ENCODE results near the gene HBM. TPM values are rescaled to one million over a fixed set of nuclear protein-coding genes. Genes with fewer than 3 reads are reported as not detected.

The HBM gene
- total and polyA plus RNA-seq, 5 donors from 2014 or later: not detected

- DNase-seq (no peak), ATAC-seq (ENCODE audit: low read depth in 2 of 2) (no peak)
- peak overlapping the region in 3 of 4 donors; percentile 31 to 68 (median 46) for H3K4me3 Mint-ChIP-seq
- Histone ChIP-seq H3K36me3 (ENCODE audit: control insufficient read depth, insufficient read depth, low read length) (no peaks in the 10 kb centered on the region), H3K9me3 (ENCODE audit: control insufficient read depth in 2 of 2, low read length in 2 of 2) (no peaks in the 10 kb centered on the region), H3K4me1 (ENCODE audit: control insufficient read depth, insufficient read depth, low read length, poor library complexity, severe bottlenecking) (peaks cover 19% of the 10 kb centered on the region), H3K4me3 (ENCODE audit: low read depth, low read length) (no peak overlapping the region), H3K27me3 (ENCODE audit: control insufficient read depth, insufficient read depth, low read length) (peaks cover 23% of the 10 kb centered on the region), H3K27ac (ENCODE audit: insufficient read depth, low read length, poor library complexity, severe bottlenecking) (no peak overlapping the region)
- peaks cover 0 to 1% (median 0%) of the 10 kb centered on the region in 7 donors for H3K9me3 Mint-ChIP-seq
- H3K27ac Mint-ChIP-seq: no peak overlapping the region
- H3K27me3 Mint-ChIP-seq: peaks cover 52% of the 10 kb centered on the region
- peaks cover 0 to 23% (median 3%) of the 10 kb centered on the region in 4 donors for H3K4me1 Mint-ChIP-seq
- no peaks in the 10 kb centered on the region for H3K36me3 Mint-ChIP-seq
These were observed 11.6 kb downstream of the HBM start for GRCh38 chr16:177394-177822.

- H3K36me3 ChIP-seq (ENCODE audit: control insufficient read depth, insufficient read depth, low read length): no peaks in the 10 kb centered on the region
- DNase-seq (no peak), ATAC-seq (ENCODE audit: low read depth in 2 of 2) (no peak)
- peaks cover 23% of the 10 kb centered on the region for H3K27me3 ChIP-seq (ENCODE audit: control insufficient read depth, insufficient read depth, low read length)
- H3K9me3 ChIP-seq (ENCODE audit: control insufficient read depth in 2 of 2, low read length in 2 of 2): no peaks in the 10 kb centered on the region
- no peak overlapping the region for H3K27ac ChIP-seq (ENCODE audit: insufficient read depth, low read length, poor library complexity, severe bottlenecking)
- H3K9me3 Mint-ChIP-seq: peaks cover 0 to 1% (median 0%) of the 10 kb centered on the region in 7 donors
- H3K4me3 ChIP-seq (ENCODE audit: low read depth, low read length): no peak overlapping the region
- H3K4me1 Mint-ChIP-seq: peaks cover 0 to 23% (median 3%) of the 10 kb centered on the region in 4 donors
- no peak overlapping the region for H3K27ac Mint-ChIP-seq
- H3K4me1 ChIP-seq (ENCODE audit: control insufficient read depth, insufficient read depth, low read length, poor library complexity, severe bottlenecking): peaks cover 19% of the 10 kb centered on the region
- H3K36me3 Mint-ChIP-seq: no peaks in the 10 kb centered on the region
- peaks cover 52% of the 10 kb centered on the region for H3K27me3 Mint-ChIP-seq
- H3K4me3 Mint-ChIP-seq: peak overlapping the region in 1 of 4 donors; percentile 46
These were observed 12.3 kb downstream of the HBM start for GRCh38 chr16:177981-178667.

DNA sequence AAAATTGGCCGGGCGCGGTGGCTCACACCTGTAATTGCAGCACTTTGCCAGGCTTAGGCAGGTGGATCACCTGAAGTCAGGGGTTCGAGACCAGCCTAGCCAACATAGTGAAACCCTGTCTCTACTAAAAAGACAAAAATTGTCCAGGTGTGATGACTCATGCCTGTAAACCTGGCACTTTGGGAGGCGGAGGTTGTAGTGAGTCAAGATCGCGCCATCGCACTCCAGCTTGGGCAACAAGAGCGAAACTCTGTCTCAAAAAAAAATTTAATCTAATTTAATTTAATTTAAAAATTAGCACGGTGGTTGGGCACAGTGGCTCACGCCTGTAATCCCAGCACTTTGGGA lies 12.9 kb downstream of the HBM start:
- Mint-ChIP-seq H3K9me3 (peaks cover 0 to 1% (median 0%) of the 10 kb centered on the region in 7 donors), H3K27me3 (peaks cover 48% of the 10 kb centered on the region), H3K4me3 (no peak overlapping the region), H3K4me1 (peaks cover 0 to 22% (median 3%) of the 10 kb centered on the region in 4 donors), H3K27ac (no peak overlapping the region), H3K36me3 (no peaks in the 10 kb centered on the region)
- no peaks in the 10 kb centered on the region for H3K36me3 ChIP-seq (ENCODE audit: control insufficient read depth, insufficient read depth, low read length)
- H3K9me3 ChIP-seq (ENCODE audit: control insufficient read depth in 2 of 2, low read length in 2 of 2): no peaks in the 10 kb centered on the region
- peaks cover 23% of the 10 kb centered on the region for H3K27me3 ChIP-seq (ENCODE audit: control insufficient read depth, insufficient read depth, low read length)
- H3K4me3 ChIP-seq (ENCODE audit: low read depth, low read length): no peak overlapping the region
- peaks cover 19% of the 10 kb centered on the region for H3K4me1 ChIP-seq (ENCODE audit: control insufficient read depth, insufficient read depth, low read length, poor library complexity, severe bottlenecking)
- DNase-seq: no peak
- ATAC-seq (ENCODE audit: low read depth in 2 of 2): no peak
- H3K27ac ChIP-seq (ENCODE audit: insufficient read depth, low read length, poor library complexity, severe bottlenecking): no peak overlapping the region

GRCh38 chr16:179211-180092 lies 13.7 kb downstream of the HBM start:
- Histone ChIP-seq H3K27me3 (ENCODE audit: control insufficient read depth, insufficient read depth, low read length) (peaks cover 23% of the 10 kb centered on the region), H3K4me3 (ENCODE audit: low read depth, low read length) (no peak overlapping the region), H3K4me1 (ENCODE audit: control insufficient read depth, insufficient read depth, low read length, poor library complexity, severe bottlenecking) (peaks cover 19% of the 10 kb centered on the region), H3K36me3 (ENCODE audit: control insufficient read depth, insufficient read depth, low read length) (no peaks in the 10 kb centered on the region), H3K9me3 (ENCODE audit: control insufficient read depth in 2 of 2, low read length in 2 of 2) (no peaks in the 10 kb centered on the region), H3K27ac (ENCODE audit: insufficient read depth, low read length, poor library complexity, severe bottlenecking) (no peak overlapping the region)
- no peaks in the 10 kb centered on the region for H3K36me3 Mint-ChIP-seq
- H3K4me3 Mint-ChIP-seq: peak overlapping the region; percentile 50 to 79 (median 61)
- no peak for DNase-seq
- H3K27me3 Mint-ChIP-seq: peaks cover 42% of the 10 kb centered on the region
- no peak for ATAC-seq (ENCODE audit: low read depth in 2 of 2)
- H3K4me1 Mint-ChIP-seq: peaks cover 0 to 19% (median 2%) of the 10 kb centered on the region in 4 donors
- no peak overlapping the region for H3K27ac Mint-ChIP-seq
- H3K9me3 Mint-ChIP-seq: peaks cover 0 to 1% (median 0%) of the 10 kb centered on the region in 7 donors

DNA sequence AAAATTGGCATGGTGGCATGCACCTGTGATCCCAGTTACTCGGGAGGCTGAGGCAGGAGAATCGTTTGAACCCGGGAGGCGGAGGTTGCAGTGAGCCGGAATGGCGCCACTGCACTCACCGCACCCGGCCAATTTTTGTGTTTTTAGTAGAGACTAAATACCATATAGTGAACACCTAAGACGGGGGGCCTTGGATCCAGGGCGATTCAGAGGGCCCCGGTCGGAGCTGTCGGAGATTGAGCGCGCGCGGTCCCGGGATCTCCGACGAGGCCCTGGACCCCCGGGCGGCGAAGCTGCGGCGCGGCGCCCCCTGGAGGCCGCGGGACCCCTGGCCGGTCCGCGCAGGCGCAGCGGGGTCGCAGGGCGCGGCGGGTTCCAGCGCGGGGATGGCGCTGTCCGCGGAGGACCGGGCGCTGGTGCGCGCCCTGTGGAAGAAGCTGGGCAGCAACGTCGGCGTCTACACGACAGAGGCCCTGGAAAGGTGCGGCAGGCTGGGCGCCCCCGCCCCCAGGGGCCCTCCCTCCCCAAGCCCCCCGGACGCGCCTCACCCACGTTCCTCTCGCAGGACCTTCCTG lies 14.4 kb downstream of the HBM start, which contains the start of gene HBQ1:
TSS of gene HBQ1 (plus strand) at position 359 of the 575 bp plus-strand sequence. CDS start at position 387, 28 bp downstream.
- H3K27ac ChIP-seq (ENCODE audit: insufficient read depth, low read length, poor library complexity, severe bottlenecking): no peak within 1 kb of the TSS
- Mint-ChIP-seq H3K9me3 (peaks cover 0 to 1% (median 0%) of the 10 kb centered on the region in 7 donors), H3K4me3 (peak within 1 kb of the TSS; percentile 50 to 79 (median 67)), H3K4me1 (peaks cover 0 to 17% (median 0%) of the 10 kb centered on the region in 4 donors), H3K27ac (no peak within 1 kb of the TSS), H3K36me3 (no peaks in the 10 kb centered on the region), H3K27me3 (peaks cover 34% of the 10 kb centered on the region)
- H3K36me3 ChIP-seq (ENCODE audit: control insufficient read depth, insufficient read depth, low read length): no peaks in the 10 kb centered on the region
- DNase-seq: no peak
- peaks cover 19% of the 10 kb centered on the region for H3K4me1 ChIP-seq (ENCODE audit: control insufficient read depth, insufficient read depth, low read length, poor library complexity, severe bottlenecking)
- H3K27me3 ChIP-seq (ENCODE audit: control insufficient read depth, insufficient read depth, low read length): peaks cover 21% of the 10 kb centered on the region
- H3K9me3 ChIP-seq (ENCODE audit: control insufficient read depth in 2 of 2, low read length in 2 of 2): no peaks in the 10 kb centered on the region
- no peak for ATAC-seq (ENCODE audit: low read depth in 2 of 2)
- no peak within 1 kb of the TSS for H3K4me3 ChIP-seq (ENCODE audit: low read depth, low read length)

- peaks cover 0 to 13% (median 0%) of the 10 kb centered on the region in 4 donors for H3K4me1 Mint-ChIP-seq
- Histone ChIP-seq H3K9me3 (ENCODE audit: control insufficient read depth in 2 of 2, low read length in 2 of 2) (no peaks in the 10 kb centered on the region), H3K36me3 (ENCODE audit: control insufficient read depth, insufficient read depth, low read length) (no peaks in the 10 kb centered on the region), H3K27me3 (ENCODE audit: control insufficient read depth, insufficient read depth, low read length) (peaks cover 17% of the 10 kb centered on the region), H3K27ac (ENCODE audit: insufficient read depth, low read length, poor library complexity, severe bottlenecking) (no peak overlapping the region), H3K4me1 (ENCODE audit: control insufficient read depth, insufficient read depth, low read length, poor library complexity, severe bottlenecking) (peaks cover 19% of the 10 kb centered on the region), H3K4me3 (ENCODE audit: low read depth, low read length) (no peak overlapping the region)
- peaks cover 0 to 1% (median 0%) of the 10 kb centered on the region in 7 donors for H3K9me3 Mint-ChIP-seq
- ATAC-seq (ENCODE audit: low read depth in 2 of 2): peak; percentile 86 to 87
- peak; percentile 70 to 83 (median 79) for DNase-seq
- no peak overlapping the region for H3K27ac Mint-ChIP-seq
- H3K4me3 Mint-ChIP-seq: peak overlapping the region in 3 of 4 donors; percentile 12 to 72 (median 29)
- H3K36me3 Mint-ChIP-seq: no peaks in the 10 kb centered on the region
- H3K27me3 Mint-ChIP-seq: peaks cover 28% of the 10 kb centered on the region
These were observed 15.1 kb downstream of the HBM start for GRCh38 chr16:180681-181564.

Measured in CD4-positive, CD25-positive, alpha-beta regulatory T cell (primary cell).